BJ (cell line): ENCODE measurements around the gene RNF34. TPM values are rescaled to one million over a fixed set of nuclear protein-coding genes. Genes with fewer than 3 reads are reported as not detected.

Source experiments
- CTCF ChIA-PET: fragments of 350-600 bp; formaldehyde crosslinking; extraction: SDS; loops from one replicate; lab custom pipeline; 2021; ENCODE audit warnings: antibody characterized with exemption, inconsistent platforms; lab: Yijun Ruan, JAX
- POLR2A ChIA-PET: fragments of 300-600 bp; sonication (Branson Sonifier 250); formaldehyde crosslinking; extraction: SDS; loops from one replicate; lab custom pipeline; 2021; ENCODE audit warnings: antibody characterized with exemption; lab: Charles Lee
- DNase-seq: peaks from one replicate; pipeline ENCODE4 v3.0.0-alpha.2; 2011; ENCODE audit warnings: low read depth
- H3K27me3 ChIP-seq: 2 replicates; pipeline ENCODE4 v1.6.0; 2011; ENCODE audit warnings: low read length; ENCODE audit not compliant: control insufficient read depth, insufficient read depth
- H3K36me3 ChIP-seq: 2 replicates; pipeline ENCODE4 v1.5.1; 2011; ENCODE audit warnings: low read length; ENCODE audit not compliant: control insufficient read depth, insufficient read depth
- H3K4me3 ChIP-seq: 2 replicates; pipeline ENCODE4 v1.5.1; 2011; ENCODE audit warnings: low read depth, mild to moderate bottlenecking, control low read depth, low read length
- CTCF ChIP-seq: IDR thresholded peaks from 2 replicates; pipeline ENCODE4 v1.5.1; 2011; ENCODE audit warnings: low read depth, mild to moderate bottlenecking, control low read depth, inconsistent platforms, low read length, moderate library complexity; ENCODE audit not compliant: insufficient read depth
- polyA minus RNA-seq: library from RNA; depleted of rRNA, polyadenylated mRNA; stranded (reverse); fragments of >200 nt; gene quantifications from 2 replicates; pipeline ENCODE4 v1.2.3, GENCODE V29; 2011; rRNA and poly(A)+ RNA removed
- polyA plus RNA-seq: library from polyadenylated mRNA; depleted of rRNA; stranded (reverse); fragments of >200 nt; gene quantifications from 2 replicates; pipeline ENCODE4 v1.2.3, GENCODE V29; 2011; rRNA removed

Gene RNF34
- polyA plus RNA-seq (51.0 and 80.3 TPM in 2 replicates), polyA minus RNA-seq (130 and 133 TPM in 2 replicates)

GRCh38 chr12:121399391-121400331, at the start of gene RNF34:
Gene RNF34 (plus strand): TSS chr12:121400118. CDS start chr12:121400213, 95 bp downstream.
- Histone ChIP-seq H3K27me3 (no peaks in the 10 kb centered on the region), H3K36me3 (no peaks in the 10 kb centered on the region), H3K4me3 (peak within 1 kb of the TSS; percentile 95)
- CTCF ChIA-PET: interaction anchor here (1.0 to 1.7 kb wide), 5 partner anchors 11 to 66 kb away, joined by 3 to 4 read pairs (median 3); no protein-coding TSS in a partner anchor
- POLR2A ChIA-PET: no interaction called here
- no peak for TF ChIP-seq CTCF
- DNase-seq: peak; percentile 83

GRCh38 chr12:121351820-121352681, 47.9 kb upstream of the RNF34 start, which contains the start of gene ANAPC5:
Gene ANAPC5 (minus strand): TSS chr12:121352411. CDS start chr12:121352340, 71 bp downstream.
- POLR2A ChIA-PET: interaction anchor here (0.5 to 0.6 kb wide), 4 partner anchors 96 to 850 kb away, joined by 3 to 7 read pairs (median 3); no protein-coding TSS in a partner anchor
- Histone ChIP-seq H3K4me3 (peak within 1 kb of the TSS; percentile 91), H3K27me3 (no peaks in the 10 kb centered on the region), H3K36me3 (no peaks in the 10 kb centered on the region)
- no peak for TF ChIP-seq CTCF
- CTCF ChIA-PET: interaction anchor here (0.6 to 4.0 kb wide), 5 partner anchors 12 to 91 kb away, joined by 3 to 17 read pairs (median 4); no protein-coding TSS in a partner anchor
- peak; percentile 97 for DNase-seq

GRCh38 chr12:121352682-121353018, 47.3 kb upstream of the RNF34 start:
- no peak for TF ChIP-seq CTCF
- POLR2A ChIA-PET: interaction anchor here (0.5 to 0.6 kb wide), 3 partner anchors 96 to 787 kb away, joined by 3 to 7 read pairs (median 3); no protein-coding TSS in a partner anchor
- Histone ChIP-seq H3K4me3 (peak overlapping the region; percentile 91), H3K27me3 (no peaks in the 10 kb centered on the region), H3K36me3 (no peaks in the 10 kb centered on the region)
- CTCF ChIA-PET: interaction anchor here (1.3 to 4.0 kb wide), 4 partner anchors 13 to 91 kb away, joined by 4 to 17 read pairs (median 4); no protein-coding TSS in a partner anchor
- peak; percentile 21 for DNase-seq

GRCh38 chr12:121355818-121356217, 44.1 kb upstream of the RNF34 start:
- POLR2A ChIA-PET: no interaction called here
- Histone ChIP-seq H3K36me3 (no peaks in the 10 kb centered on the region), H3K4me3 (no peak overlapping the region), H3K27me3 (no peaks in the 10 kb centered on the region)
- no peak for TF ChIP-seq CTCF
- CTCF ChIA-PET: interaction anchor here (1.9 kb wide), 1 partner anchor 8 kb away, joined by 6 read pairs; no protein-coding TSS in a partner anchor
- DNase-seq: no peak
